Measurements from ENCODE around the gene CEP68. TPM values are rescaled to one million over a fixed set of nuclear protein-coding genes. Genes with fewer than 3 reads are reported as not detected.
A peak's percentile ranks its signal among the peaks of the same experiment; 100 is the strongest.

Gene CEP68
- total RNA-seq, 1 donor from 2014 or later = 3.9 TPM

DNA sequence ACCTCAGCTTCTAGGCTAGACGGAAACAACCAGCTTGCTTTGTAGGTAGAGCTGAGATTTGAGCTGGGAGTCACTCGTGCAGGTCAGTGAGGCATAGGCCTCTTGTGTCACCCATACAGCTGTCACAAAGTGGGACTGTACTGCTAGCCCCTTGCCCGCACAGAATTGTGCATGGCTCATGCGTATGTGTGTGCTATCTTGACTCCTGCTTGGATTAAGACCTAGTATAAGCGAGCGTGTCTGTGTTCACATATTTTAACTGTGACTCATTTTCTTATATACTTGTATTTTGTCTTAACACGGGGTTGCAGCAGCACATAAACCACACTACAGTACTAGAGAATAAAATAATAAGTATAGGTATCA, 20.1 kb downstream of the CEP68 start:
- FAIRE-seq = no peak
- Histone ChIP-seq H3K4me3 (ENCODE audit: low read depth, low read length) (no peak overlapping the region), H3K36me3 (ENCODE audit: control insufficient read depth, insufficient read depth, low read length) (peaks cover 11% of the 10 kb centered on the region), H3K27me3 (ENCODE audit: control insufficient read depth, insufficient read depth, low read length) (no peaks in the 10 kb centered on the region)
- no peak for TF ChIP-seq CTCF (IDR thresholded peaks at IDR 0.05; ENCODE audit: insufficient read depth, low read length, severe bottlenecking)
- DNase-seq (ENCODE audit: low read depth) = peak; percentile 63

DNA sequence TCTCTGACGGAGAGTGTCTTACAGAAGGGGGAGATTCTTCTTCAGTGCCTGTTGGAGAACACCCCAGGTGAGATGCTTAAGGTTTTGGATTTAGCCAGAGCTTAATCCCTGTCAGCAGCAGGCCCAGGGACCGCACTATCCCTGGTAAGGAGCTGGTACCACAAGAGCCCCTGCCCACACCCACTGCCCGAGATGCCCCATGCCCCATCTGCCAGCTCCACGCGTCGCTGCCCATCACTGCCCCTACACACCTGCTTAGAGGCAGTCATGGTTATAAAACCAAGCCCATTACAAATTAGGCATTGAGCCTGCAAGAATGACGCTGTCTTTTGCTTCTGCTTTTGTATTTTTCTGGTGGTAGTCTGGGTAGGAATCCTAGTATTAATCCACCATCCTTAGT, 21.7 kb downstream of the CEP68 start:
- no peak for TF ChIP-seq CTCF (IDR thresholded peaks at IDR 0.05; ENCODE audit: insufficient read depth, low read length, severe bottlenecking)
- Histone ChIP-seq H3K36me3 (ENCODE audit: control insufficient read depth, insufficient read depth, low read length) (peaks cover 14% of the 10 kb centered on the region), H3K27me3 (ENCODE audit: control insufficient read depth, insufficient read depth, low read length) (no peaks in the 10 kb centered on the region), H3K4me3 (ENCODE audit: low read depth, low read length) (no peak overlapping the region)
- FAIRE-seq (no peak), DNase-seq (ENCODE audit: low read depth) (no peak)

- H3K36me3 ChIP-seq (ENCODE audit: control insufficient read depth, insufficient read depth, low read length) = peaks cover 14% of the 10 kb centered on the region
- no peak for TF ChIP-seq CTCF (IDR thresholded peaks at IDR 0.05; ENCODE audit: insufficient read depth, low read length, severe bottlenecking)
- H3K27me3 ChIP-seq (ENCODE audit: control insufficient read depth, insufficient read depth, low read length) = no peaks in the 10 kb centered on the region
- FAIRE-seq (no peak), DNase-seq (ENCODE audit: low read depth) (no peak)
- H3K4me3 ChIP-seq (ENCODE audit: low read depth, low read length) = no peak overlapping the region
Measured at GRCh38 chr2:65079017-65079416, 22.8 kb downstream of the CEP68 start.

DNA sequence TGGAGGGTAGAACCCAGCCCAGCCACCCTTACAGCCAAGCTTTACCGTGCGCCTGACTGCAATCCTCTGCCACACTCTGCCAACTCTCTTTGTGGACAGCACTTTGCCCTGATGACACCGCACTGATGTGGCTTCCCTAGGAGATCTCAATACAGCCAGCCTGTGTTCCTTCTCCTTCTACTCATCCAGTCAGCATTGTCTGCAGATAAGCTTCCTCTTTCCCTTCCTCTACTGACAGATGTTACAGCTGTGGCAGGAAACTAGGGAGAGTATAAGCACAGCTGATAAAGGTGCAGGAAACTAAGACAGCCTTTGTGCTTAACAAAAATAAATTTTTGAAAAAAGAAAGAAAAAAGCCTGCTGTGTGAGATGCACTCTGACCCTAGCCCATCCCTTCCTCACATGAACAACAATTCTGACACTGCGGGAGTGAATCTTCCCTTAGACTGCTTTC, 25.0 kb downstream of the CEP68 start:
- peaks cover 21% of the 10 kb centered on the region for H3K36me3 ChIP-seq (ENCODE audit: control insufficient read depth, insufficient read depth, low read length)
- no peak for TF ChIP-seq CTCF (IDR thresholded peaks at IDR 0.05; ENCODE audit: insufficient read depth, low read length, severe bottlenecking)
- no peaks in the 10 kb centered on the region for H3K27me3 ChIP-seq (ENCODE audit: control insufficient read depth, insufficient read depth, low read length)
- H3K4me3 ChIP-seq (ENCODE audit: low read depth, low read length) = no peak overlapping the region
- FAIRE-seq (no peak), DNase-seq (ENCODE audit: low read depth) (no peak)

- H3K27me3 ChIP-seq (ENCODE audit: control insufficient read depth, insufficient read depth, low read length) = no peaks in the 10 kb centered on the region
- no peak for FAIRE-seq
- peaks cover 19% of the 10 kb centered on the region for H3K36me3 ChIP-seq (ENCODE audit: control insufficient read depth, insufficient read depth, low read length)
- TF ChIP-seq CTCF (IDR thresholded peaks at IDR 0.05; ENCODE audit: insufficient read depth, low read length, severe bottlenecking) = no peak
- DNase-seq (ENCODE audit: low read depth) = no peak
- no peak overlapping the region for H3K4me3 ChIP-seq (ENCODE audit: low read depth, low read length)
Measured at GRCh38 chr2:65085148-65085547, 28.9 kb downstream of the CEP68 start.

DNA sequence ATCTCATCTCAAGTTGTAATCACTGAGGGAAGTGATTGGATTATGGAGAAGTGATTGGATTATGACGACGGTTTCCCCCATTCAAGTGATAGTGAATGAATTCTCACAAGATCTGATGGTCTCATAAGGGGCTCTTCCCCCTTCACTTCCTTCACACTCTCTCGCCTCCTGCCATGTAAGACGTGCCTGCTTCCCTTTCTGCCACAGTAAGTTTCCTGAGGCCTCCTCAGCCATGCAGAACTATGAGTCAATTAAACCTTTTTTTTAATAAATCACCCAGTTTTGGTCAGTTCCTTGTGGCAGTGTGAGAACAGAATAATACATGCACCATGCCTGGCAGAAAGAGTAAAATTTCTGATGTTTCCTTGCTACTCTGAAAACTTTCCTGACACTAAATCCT, 36.6 kb downstream of the CEP68 start:
- DNase-seq (ENCODE audit: low read depth) = no peak
- no peak for FAIRE-seq
- Histone ChIP-seq H3K27me3 (ENCODE audit: control insufficient read depth, insufficient read depth, low read length) (no peaks in the 10 kb centered on the region), H3K4me3 (ENCODE audit: low read depth, low read length) (no peak overlapping the region), H3K36me3 (ENCODE audit: control insufficient read depth, insufficient read depth, low read length) (peaks cover 7% of the 10 kb centered on the region)
- TF ChIP-seq CTCF (IDR thresholded peaks at IDR 0.05; ENCODE audit: insufficient read depth, low read length, severe bottlenecking) = no peak
